Astrocyte of the cerebellum (primary cell): ENCODE data around the gene IPCEF1.

Source experiments
- DNase-seq: peaks from one replicate; pipeline ENCODE4 v3.0.0-alpha.2; 2011; ENCODE audit warnings: low read depth
- H3K4me3 ChIP-seq: 2 replicates; pipeline ENCODE4 v1.5.1; 2011; ENCODE audit warnings: mild to moderate bottlenecking, low read depth, low read length, moderate library complexity
- CTCF ChIP-seq: IDR thresholded peaks from 2 replicates; pipeline ENCODE4 v1.5.1; 2012; ENCODE audit warnings: low read length, low read depth, moderate library complexity, mild to moderate bottlenecking; ENCODE audit errors: missing control alignments
- in situ Hi-C: cut with HindIII; loops from 2 replicates; pipeline ENCODE4 v1.10.0; 2017; ENCODE audit warnings: low sequenced_read_pairs

The IPCEF1 gene

GRCh38 chr6:154386848-154387717 is 30.5 kb upstream of the IPCEF1 start:
- TF ChIP-seq CTCF: no peak
- in situ Hi-C loops: loop anchor here (25.0 kb wide), 1 partner anchor 225 kb away; no protein-coding TSS in a partner anchor
- H3K4me3 ChIP-seq: no peak overlapping the region
- DNase-seq: peak; percentile 84

DNA sequence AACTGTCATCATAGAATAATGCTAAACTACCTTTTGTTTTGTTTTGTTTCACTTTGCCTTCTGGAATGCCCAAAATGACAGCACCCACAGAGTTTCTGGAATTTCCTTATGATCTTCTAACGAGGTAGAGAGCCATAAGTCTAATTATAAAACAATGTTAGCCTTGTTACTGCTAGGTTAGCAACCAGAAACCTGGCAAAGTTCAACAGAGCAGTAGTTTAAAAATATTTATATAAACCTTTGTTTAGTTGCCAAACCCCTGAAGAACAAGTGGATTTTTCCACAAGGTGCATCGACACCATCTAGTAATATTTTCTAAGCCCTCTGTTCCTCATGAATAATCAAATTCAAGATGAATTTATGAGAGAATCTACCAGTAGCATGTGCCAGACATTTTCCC is 27.6 kb upstream of the IPCEF1 start:
- no peak overlapping the region for H3K4me3 ChIP-seq
- TF ChIP-seq CTCF: no peak
- in situ Hi-C loops: loop anchor here (25.0 kb wide), 1 partner anchor 222 kb away; no protein-coding TSS in a partner anchor

DNA sequence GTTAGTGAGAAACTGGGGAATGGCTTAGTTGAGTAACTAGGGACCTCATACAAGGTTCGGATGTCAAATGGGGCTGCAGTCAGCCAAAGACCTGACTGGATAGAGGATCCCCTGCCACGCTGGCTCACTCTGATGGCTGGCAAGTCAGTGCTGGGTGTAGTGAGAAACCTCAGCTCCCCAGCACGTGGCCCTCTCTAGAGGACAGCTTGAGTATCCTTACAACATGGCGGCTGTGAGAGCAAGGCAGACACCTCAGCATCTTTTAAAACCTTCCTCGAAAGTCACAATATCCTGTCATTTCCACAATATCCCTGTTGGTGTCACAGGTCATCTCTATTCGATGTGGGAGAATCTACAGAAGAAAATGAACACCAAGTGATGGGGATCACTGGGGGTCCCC is 26.7 kb upstream of the IPCEF1 start:
- no peak for TF ChIP-seq CTCF
- H3K4me3 ChIP-seq: no peak overlapping the region
- no peak for DNase-seq
- in situ Hi-C loops: loop anchor here (25.0 kb wide), 1 partner anchor 221 kb away; no protein-coding TSS in a partner anchor

More for the DNA sequence above, 27.6 kb upstream of the IPCEF1 start:
- DNase-seq: no peak

DNA sequence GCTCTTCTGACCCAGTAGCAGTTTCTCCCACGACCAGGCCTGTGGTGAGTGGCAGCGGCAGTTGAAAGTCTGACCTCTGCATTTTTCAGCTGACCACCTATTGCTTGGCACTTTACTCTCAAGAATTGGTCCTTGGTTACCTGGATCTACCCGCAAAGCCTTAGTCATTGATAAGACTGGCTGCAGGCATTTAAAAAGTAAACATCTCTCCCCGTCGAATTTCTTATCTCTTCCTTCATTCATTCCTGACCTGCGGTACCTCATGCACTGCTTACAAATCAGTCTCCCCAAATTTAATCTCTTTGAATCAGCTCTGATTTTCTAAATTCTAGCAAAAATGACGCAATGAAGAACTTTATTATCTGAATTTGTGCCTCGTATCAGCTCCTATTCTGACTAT is 26.1 kb upstream of the IPCEF1 start:
- in situ Hi-C loops: loop anchor here (25.0 kb wide), 1 partner anchor 220 kb away; no protein-coding TSS in a partner anchor
- no peak overlapping the region for H3K4me3 ChIP-seq
- no peak for TF ChIP-seq CTCF

DNA sequence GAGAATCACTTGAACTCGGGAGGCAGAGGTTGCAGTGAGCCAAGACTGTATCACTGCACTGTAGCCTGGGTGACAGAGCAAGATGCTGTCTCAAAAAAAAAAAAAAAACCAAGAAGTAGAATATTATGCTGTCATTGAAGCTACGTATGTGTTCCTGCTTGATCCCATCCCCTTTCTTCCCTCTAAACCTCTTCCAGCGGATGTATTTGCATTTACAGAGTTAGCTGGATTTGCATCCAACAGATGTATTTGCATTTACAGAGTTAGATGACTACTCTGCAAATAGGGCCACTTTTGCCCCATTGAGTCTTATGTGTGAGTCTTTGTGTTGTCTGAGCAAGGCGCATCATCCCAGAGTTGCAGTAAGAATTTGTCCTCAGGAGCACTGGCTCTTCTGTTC is 24.9 kb upstream of the IPCEF1 start:
- no peak for DNase-seq
- no peak for TF ChIP-seq CTCF
- in situ Hi-C loops: loop anchor here (25.0 kb wide), 1 partner anchor 219 kb away; no protein-coding TSS in a partner anchor
- H3K4me3 ChIP-seq: no peak overlapping the region

More for the DNA sequence above, 26.1 kb upstream of the IPCEF1 start:
- DNase-seq: no peak

DNA sequence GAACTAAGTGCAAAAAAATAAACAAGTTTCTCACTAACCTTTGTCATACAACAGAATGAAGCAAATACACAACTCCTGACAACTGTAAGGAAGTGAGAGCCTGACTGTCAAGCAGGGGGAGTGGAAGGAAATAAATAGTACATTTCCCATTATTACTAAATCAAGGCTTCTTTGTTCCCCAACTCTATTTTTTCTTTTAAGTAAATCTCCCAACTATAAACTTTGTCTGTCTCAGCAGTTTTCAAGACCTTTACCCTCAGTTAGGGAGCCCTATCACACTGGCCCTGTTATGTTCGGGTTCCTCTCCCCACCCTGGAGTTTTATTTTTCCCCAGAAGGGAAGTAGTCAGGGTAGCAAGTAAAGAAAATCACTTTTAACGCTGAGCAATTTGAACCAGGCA is 24.1 kb upstream of the IPCEF1 start:
- in situ Hi-C loops: loop anchor here (25.0 kb wide), 1 partner anchor 218 kb away; no protein-coding TSS in a partner anchor
- TF ChIP-seq CTCF: no peak
- H3K4me3 ChIP-seq: no peak overlapping the region
- no peak for DNase-seq
